ENCODE measurements around the gene PTCH1.

PTCH1 gene

GRCh38 chr9:95462249-95463147 lies 54.3 kb downstream of the PTCH1 start:
- peak; percentile 88 for DNase-seq

GRCh38 chr9:95461448-95462248 lies 55.1 kb downstream of the PTCH1 start:
- no peak for DNase-seq

GRCh38 chr9:95460518-95461164 lies 56.1 kb downstream of the PTCH1 start:
- DNase-seq: no peak

- no peak for DNase-seq
Observed at GRCh38 chr9:95459851-95460517, 56.8 kb downstream of the PTCH1 start.

GRCh38 chr9:95459178-95459577 lies 57.6 kb downstream of the PTCH1 start:
- DNase-seq: no peak

- DNase-seq: no peak
Observed at GRCh38 chr9:95458666-95459065, 58.1 kb downstream of the PTCH1 start.

- DNase-seq: no peak
Observed at GRCh38 chr9:95457769-95458168, 59.0 kb downstream of the PTCH1 start.

- DNase-seq: no peak
Observed at GRCh38 chr9:95455714-95456113, 61.1 kb downstream of the PTCH1 start.

- no peak for DNase-seq
Observed at GRCh38 chr9:95452176-95452575, 64.6 kb downstream of the PTCH1 start.

GRCh38 chr9:95451065-95451426 lies 65.7 kb downstream of the PTCH1 start:
- DNase-seq: no peak

GRCh38 chr9:95450171-95451064 lies 66.4 kb downstream of the PTCH1 start:
- DNase-seq: no peak

GRCh38 chr9:95449016-95449415 lies 67.8 kb downstream of the PTCH1 start:
- no peak for DNase-seq

GRCh38 chr9:95447660-95448420 lies 68.9 kb downstream of the PTCH1 start:
- DNase-seq: no peak

GRCh38 chr9:95446984-95447383 lies 69.8 kb downstream of the PTCH1 start:
- DNase-seq: no peak

- DNase-seq: no peak
Observed at GRCh38 chr9:95446259-95446658, 70.5 kb downstream of the PTCH1 start.

GRCh38 chr9:95444160-95444559 lies 72.6 kb downstream of the PTCH1 start:
- DNase-seq: no peak

GRCh38 chr9:95443301-95443700 lies 73.5 kb downstream of the PTCH1 start:
- DNase-seq: no peak

- no peak for DNase-seq
Observed at GRCh38 chr9:95441081-95441480, 75.7 kb downstream of the PTCH1 start.

GRCh38 chr9:95440447-95440846 lies 76.3 kb downstream of the PTCH1 start:
- no peak for DNase-seq

GRCh38 chr9:95438561-95439357 lies 78.0 kb downstream of the PTCH1 start:
- DNase-seq: no peak
